ENCODE measurements around the gene SMYD3.

Gene SMYD3

DNA sequence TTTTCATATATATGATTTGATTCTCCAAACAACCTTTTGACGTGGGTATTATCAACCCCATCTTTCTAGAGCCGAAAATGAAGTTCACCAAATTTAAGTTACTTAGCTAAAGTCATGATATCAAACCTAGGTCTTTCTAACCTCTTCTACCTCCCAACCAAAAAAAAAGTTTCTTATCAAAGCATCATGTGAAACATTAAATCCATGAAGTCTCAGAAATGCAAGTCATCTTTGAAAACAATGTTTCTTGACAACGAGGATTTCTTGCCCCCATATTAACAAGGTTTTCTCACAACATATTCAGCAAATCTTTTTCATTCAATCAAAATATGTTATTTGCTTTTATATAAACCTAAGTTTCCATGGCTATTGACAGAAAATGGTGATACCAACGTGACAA lies 306.3 kb downstream of the SMYD3 start:
- no peak for DNase-seq

DNA sequence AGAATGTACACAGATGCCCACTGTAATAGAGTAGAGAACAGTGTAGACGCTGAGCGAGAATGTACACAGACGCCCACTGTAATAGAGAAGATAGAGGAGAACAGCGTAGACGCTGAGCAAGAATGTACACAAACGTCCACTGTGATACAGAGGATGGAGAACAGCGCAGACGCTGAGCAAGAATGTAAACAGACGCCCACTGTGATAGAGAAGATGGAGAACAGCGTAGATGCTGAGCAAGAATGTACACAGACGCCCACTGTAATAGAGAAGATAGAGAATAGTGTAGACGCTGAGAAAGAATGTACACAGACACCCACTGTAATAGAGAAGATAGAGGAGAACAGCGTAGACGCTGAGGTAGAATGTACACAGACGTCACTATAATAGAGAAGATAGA lies 306.9 kb downstream of the SMYD3 start:
- DNase-seq, result no peak

DNA sequence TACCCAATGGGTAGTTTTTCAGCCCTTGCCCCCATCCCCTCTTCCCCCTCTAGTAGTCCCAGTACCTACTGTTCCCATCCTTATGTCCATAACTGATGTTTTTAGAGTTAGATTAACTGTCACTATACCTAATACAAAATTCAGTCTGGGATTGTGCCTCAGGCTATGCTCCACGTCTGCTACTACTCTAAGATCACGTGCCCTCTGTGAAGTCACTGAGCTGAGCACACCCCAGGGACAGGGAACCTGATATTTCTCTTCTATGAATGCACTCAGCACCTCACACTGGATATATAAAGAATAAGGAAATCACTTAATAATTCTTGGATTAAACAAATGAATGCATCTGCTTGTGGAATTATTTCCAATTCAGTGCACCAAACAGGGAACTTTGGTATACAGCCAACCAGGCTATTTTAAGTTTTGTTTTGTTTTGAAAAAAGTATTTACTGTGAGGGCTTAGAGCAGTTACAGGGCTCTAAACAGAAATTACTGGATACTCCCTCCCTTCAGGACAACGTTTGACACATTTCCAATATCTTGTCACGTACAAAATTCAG lies 307.9 kb downstream of the SMYD3 start:
- DNase-seq, result peak; percentile 12 to 31

DNA sequence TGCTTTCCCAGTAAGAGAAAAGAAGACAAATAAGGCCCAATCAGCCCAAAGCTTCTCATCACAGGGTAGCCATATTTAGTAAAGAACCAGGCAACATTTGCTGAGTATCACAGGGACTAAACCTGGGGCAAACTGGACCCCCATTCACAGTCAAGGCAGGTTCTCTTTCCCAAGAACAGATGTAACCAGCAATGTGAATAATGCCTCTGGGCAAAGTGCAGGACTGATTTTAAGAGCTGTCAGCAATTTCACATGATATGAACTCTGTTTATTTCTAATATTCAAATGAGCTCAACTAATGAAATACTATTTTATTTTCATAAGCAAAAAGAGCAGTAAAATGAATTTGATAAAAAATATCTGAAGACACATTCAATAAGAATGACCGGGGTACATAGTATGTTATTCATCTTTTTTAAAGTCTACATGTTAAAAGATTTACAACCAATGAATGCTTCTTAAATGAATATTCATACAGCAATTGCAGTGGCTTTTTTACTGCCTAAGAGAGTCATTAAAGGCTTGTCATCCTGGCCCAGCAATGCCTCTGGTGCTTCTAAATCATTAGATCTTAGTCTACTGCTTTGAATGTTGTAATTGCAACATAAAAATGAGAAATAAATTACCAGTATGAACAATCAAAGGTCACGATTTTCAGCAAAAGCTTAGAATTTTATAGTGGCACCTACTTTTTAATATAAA lies 308.8 kb downstream of the SMYD3 start:
- no peak for DNase-seq

DNA sequence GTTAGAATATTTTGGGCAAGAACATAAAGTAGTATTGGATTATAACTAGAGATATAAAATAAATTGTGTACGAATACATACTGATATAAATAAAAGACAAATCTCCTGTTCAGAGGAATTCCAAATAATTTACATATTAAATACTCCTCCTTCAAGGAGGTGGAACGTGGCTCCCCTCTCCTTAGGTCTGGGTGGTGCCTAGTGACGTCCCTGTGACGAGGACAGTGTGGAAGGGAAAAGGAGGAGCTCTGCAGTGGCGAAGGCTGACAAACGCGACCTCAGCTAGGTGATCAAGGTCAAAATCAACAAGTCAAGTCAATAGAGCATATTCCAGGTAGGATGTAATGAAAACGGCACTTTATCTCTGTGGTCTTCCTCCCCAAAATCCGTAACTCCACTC lies 310.0 kb downstream of the SMYD3 start:
- DNase-seq, result no peak

DNA sequence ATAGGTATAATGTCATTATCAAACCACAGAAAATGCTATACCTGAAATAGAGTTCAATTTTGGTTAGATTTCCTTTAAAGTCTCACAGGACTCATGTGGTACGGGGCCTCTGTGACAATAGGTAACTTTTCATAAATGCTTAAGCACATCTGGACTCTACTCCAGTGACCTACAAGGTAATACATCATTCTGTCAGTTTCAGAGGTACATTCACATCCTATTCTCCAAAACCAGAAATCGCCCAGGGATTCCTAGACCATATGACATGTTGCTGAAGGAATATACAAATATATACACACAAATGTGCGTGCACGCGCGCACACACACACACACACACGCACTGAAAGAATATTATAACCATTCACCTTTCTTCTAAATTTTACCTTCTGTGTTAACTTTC lies 311.8 kb downstream of the SMYD3 start:
- DNase-seq, result no peak

DNA sequence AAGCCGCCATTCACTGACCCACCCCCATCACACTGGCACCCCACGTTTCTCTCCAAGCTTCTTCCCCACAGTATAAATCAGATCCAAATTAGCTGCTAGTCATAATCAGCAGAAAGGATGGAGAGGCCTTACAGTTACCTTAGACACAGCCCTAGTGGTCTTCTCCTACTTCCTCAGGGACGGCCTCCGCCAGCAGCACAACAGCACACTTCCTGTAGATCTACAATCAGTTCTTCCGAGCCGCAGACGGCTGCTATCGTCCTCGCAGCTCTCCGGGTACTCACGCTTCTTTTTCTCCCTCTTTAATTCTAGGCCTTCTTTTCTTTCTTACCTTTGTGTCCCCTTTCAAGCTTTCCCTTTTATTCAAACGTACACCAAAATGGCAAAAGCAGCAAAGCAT lies 313.5 kb downstream of the SMYD3 start:
- no peak for DNase-seq

DNA sequence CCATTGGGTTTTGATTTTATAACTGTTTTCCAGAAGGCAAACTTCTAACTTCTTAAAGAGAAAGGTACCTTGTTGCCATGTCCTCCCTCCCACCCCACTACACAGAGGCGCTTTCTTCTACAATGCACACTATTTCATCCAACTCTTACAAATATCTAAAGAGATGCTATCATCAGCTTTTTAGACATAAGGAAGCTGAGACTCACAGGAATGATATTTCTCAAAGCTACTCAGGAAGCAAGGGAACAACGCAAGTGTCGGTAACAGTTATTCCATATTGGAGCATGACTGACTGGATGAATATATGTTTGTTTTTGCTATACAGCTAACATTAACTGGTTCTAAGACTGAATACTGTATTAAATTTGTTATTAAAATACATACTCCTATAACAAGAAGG lies 318.0 kb downstream of the SMYD3 start:
- no peak for DNase-seq

DNA sequence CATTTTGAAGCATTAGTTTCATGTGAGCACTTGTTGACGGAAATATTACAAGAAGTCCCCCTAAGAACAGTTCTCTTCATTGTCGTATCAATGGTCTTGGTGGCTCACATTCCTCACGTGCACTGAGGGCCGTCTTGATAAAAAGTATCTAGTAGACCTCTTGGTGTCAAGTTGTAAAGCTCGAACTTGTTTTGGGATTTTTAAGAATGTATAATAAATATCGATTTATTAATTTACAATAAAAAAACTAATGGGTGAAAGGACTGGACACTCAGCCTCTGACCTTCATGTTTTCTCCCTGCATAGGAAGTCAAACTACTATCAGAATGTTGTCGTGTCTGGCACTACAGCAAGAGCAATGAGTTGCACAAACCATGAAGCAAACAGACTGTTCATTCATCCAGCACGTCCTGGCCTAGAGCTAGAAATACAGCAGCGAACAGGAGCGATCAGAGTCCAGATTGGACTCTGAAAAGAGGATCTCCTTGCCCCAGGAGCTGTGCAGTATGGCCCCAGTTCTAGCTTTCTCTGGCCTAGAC lies 319.2 kb downstream of the SMYD3 start:
- no peak for DNase-seq

DNA sequence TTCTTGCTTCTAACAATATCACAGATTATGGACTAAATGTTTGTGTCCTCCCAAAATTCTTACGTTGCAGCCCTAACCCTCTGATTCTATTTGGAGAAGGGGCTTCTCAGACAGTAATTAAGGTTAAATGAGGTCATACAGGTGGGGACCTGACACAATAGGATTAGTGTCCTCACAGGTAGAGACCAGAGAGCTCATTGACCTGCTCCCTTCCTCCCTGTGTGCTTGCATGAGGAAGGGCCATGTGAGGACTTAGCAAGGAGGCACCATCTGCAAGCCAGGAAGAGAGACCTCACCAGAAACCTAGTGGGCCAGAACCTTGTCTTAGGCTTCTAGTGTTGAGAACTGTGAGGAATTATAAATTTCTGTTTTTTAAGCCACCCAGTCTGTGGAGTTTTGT lies 322.6 kb downstream of the SMYD3 start:
- DNase-seq, result no peak

DNA sequence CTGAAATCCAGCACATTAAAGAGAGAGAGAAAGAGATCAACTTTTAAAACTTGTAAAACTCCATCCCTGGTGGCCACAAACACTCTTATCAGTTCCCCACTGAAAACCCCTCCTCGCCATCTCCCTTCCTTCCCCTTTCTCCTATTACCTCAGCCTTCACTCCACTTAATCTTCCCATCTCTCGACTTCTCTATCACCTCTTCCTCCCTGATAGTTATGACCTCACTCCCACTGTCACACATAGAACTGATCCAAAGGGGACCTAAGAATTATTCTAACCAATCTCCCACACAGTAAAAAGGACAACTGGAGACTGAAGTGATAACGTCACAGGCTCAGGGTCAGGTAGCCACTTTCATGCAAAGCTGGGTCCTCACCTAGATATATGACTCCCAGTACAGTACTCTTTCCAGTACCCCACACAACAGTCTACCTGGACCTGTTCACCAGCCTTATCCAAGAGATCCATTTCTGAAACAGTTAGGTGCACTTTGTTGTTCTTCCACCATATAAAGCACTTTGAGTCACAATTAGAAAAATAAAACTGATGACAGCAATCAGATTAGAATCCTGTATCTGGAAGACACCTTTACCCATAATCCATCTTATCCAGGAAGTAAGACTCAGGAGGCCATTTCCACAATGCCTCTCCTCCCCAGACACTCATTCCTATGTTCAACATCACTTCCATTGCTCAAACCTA lies 324.8 kb downstream of the SMYD3 start:
- DNase-seq, result no peak

DNA sequence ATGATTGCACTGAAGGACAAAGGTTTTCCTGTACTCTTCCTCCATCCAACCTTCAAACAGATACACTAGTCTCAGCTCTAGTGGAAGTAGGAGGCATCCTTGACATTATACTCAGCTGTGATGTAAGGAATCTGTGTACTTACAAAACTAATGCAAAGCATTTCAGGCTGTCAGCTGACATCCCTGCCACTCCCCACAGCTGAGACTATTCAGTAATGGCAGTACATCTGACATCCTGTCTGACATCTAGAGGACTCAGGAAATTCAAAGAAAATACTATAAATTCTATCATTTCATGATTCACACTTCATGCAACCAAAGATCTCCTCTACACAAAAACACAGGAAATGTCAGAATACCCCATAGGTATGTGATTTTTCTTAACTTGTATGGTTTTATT lies 325.8 kb downstream of the SMYD3 start:
- no peak for DNase-seq

DNA sequence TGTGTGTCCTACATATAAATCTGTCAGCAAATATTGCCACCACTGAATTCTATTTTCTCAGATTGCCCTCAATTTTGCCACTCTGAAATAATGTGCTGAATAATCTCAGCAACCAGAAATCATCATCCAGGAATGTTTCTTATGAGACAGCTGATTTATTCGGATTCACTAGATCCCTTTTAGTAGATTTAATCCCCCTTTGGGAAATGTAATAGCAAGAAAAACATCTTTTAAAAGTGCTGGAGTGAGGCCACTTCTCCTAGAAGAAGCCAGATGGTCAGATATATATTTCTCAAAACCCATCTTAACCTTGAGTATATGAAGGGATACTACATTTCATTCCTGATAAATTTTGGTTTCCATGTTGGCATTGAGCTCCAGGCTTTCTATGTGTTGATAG lies 327.7 kb downstream of the SMYD3 start:
- no peak for DNase-seq

DNA sequence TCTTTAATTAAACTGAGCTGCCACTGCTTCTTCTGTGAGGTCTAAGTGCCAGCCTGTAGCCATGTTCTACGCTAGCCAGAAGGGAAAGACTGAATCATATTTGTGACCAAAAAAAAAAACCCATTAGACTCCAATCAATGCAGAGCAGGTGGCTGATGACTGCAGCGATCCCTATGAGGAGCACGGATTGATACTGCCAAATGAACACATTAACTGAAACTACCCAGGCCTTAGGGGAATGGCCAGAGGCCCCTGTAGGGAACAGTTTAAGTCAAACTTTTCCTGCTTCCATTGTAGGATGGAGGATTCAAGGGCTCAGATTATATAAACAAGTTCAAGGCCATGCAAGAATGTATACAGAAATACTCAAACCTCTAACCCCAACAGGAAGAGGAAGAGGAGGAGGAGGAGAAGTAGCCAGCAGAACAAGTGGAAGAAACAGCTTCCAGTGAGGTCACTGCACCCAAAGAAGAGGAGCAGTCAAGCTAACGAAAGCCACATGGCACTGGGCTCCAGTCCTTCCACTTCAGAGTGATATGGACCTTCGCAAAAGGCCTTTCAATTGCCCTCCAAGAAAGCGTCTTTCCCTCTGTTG lies 328.3 kb downstream of the SMYD3 start:
- DNase-seq, result no peak

DNA sequence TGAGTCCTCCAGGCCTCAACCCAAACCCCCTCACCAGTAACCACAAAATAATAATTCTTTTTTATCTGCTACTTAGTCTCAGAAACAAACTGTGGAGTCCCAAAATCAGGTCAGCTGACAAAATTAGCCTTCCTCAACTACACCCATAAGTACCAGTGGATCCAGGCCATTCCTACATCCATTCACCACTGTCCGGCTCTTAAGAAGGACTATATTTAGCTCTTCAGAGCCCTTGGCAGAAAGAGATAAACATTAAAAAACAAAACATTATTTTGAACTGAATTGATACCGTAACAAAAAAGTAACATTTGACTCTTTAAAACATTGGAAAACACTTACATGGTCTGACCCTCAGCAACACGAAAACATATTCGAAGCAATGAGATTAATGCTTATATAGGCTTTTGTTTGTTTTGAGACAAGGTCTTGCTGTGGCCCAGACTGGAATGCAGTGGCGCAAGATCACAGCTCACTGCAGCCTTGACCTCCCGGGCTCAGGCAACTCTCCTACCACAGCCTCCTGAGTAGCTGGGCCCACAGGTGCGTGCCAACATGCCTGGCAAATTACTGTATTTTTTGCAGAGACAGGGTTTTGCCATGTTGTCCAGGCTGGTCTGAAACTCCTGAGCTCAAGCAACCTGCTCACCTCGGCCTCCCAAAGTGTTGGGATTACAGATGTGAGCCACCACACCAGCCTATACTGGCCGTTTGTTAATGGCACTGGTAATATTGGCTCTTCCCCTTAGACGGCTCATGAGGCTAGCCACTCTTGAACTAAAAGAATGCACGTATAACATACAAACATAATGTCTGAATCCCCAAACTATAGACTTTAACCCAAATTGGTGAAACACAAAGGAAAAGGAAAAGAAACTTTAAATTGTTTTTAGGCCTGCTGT lies 330.7 kb downstream of the SMYD3 start:
- no peak for DNase-seq

DNA sequence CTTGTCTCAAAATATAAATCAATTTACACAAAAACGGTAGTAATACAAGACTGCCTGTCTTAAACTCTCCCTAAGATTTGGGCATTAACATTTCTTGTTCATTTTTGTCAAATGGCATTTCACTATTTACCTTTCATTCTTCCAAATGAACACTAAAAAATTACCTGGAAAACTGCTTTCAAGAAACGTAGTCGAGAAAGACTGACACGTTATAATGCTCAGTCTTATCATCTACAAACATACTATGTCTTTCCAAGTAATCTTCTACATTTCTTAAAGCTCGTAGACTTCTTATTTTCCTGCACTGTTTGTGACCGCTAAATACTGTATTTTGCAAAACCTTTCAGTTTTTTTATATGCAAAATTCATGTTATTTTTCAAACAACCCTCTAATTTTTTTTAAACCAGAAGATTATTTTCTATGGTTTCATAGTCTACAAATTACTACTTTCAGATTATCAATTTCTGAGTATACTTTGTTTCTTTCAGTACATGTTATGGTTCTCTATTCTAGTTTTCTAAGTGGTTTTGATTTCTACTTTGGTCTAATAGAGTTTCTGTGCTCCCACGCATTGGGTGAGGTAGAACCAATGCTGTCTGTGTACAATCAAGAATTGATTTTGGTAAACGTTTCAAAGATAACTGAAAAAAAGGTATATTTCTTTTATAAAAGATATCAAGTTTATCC lies 336.4 kb downstream of the SMYD3 start:
- no peak for DNase-seq

DNA sequence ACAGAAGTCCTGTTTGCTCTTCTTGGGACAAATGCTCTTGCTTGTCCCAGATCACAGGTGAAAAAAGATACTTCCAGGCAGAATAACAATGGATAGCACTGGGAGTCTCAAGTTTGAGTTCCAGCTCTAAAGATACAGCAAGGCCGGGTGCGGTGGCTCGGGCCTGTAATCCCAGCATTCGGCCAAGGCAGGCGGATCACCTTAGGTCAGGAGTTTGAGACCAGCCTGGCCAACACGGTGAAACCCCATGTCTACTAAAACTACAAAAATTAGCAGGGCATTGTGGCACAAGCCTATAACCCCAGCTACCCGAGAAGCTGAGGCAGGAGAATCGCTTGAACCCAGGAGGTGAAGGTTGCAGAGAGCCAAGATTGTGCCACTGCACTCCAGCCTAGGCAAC lies 337.6 kb downstream of the SMYD3 start:
- DNase-seq, result no peak

DNA sequence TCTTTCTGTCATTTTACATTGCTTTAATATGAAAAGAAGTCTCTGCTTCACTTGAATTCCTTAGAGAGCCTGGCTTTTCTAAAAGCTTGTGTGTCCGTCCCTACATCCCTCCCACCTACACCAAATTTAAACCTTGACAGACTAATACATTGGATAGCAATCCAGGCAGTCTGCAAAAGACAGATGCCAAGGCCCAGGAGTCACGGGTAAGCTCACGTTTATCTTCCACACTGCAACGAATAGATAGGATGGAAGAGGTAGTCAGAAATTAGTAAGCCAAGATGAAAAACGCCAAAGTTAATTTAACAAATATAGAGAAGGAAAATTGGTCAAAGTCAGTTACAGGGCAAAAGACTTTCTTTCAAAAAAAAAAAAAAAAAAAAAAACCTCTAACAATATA lies 338.1 kb downstream of the SMYD3 start:
- no peak for DNase-seq

DNA sequence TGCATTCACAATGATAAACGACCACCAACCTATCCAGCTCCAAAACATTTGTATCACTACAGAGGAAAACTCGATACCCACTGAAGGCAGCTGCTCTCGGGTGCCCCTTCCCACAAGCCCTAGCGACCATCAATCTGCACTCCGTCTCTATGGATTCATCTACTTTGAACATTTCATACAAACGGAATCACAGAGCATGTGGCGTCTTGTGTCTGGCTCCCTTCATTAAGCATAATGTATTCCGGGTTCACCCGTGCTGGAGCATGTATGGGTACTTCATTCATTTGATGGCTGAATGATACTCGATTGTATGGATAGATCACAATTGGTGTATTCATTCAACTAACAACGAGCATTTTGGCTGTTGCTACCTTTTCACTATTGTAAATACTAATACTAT lies 340.2 kb downstream of the SMYD3 start:
- no peak for DNase-seq

DNA sequence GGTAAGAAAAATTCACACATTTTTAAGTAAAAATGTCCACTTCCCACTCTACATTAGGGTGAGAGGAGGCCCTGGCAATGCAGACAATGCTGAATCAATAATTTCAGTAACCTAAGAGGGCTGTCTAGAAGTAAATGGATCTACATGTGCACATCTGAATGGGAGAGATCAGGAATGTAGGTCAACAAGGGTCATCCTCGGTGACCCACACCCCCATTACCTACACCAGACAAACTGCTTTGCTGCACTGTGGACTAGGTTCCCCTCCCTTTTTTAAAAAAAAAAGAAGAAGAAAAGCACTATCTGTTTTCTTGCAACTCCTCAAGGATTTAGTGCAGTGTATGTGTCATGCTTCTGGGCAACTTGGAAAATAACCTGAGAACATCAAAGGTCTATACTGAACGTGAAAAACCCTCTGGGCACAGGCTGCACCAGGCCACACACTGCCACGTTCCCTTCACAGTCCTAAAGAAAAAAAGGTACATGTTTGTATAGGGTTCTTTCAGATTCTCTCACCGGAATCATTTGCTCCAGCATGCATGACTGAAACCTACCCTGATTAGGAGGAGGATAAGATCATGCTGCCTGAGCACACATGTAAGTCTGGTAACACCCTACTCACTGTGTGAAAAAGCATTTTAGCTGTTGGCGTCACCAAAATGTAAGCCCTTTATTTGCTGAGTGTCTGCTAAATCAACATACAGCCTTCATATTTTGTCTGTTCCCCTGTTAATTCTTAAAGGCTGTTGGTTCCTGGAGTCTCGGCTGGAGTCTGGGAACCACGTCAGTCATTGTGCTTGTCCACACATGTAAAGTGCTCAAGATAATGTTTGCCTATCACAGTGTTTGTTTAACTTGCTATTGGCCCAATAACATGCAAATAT lies 341.0 kb downstream of the SMYD3 start:
- DNase-seq, result no peak

DNA sequence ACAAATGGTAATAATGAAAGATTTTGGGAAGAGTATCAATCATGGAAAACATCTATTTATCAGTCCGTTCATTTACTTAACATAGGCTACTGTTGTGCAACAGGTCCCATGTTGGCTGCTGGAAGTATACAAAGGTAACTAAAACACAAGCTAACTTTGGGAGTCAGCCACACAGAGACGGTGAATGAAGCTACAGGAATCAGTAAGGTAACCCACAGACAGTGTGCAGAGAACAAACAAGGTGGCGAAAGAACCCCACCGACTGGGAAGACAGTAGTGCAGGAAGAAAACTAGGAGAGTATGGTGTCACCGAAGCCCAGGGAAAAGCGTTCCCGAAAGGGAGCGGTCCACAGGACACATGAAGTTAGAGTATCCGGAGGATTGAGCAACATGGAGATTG lies 342.3 kb downstream of the SMYD3 start:
- no peak for DNase-seq

Data from NCI-H187 (cell line).